Measurements from ENCODE around the gene ACTL8.

Gene ACTL8

GRCh38 chr1:17755120-17755519, at the start of gene ACTL8:
Gene ACTL8, plus strand, starts transcription at chr1:17755333. Its CDS starts 67,676 bp downstream, at chr1:17823009.
- no peak for DNase-seq (ENCODE audit: insufficient read length, low spot score)
- FAIRE-seq, result no peak

GRCh38 chr1:17706445-17706844, 48.7 kb upstream of the ACTL8 start:
- TF ChIP-seq CTCF (IDR thresholded peaks at IDR 0.05; ENCODE audit: insufficient read depth, missing control alignments), result no peak

More at GRCh38 chr1:17755120-17755519, at the start of gene ACTL8:
- TF ChIP-seq CTCF (IDR thresholded peaks at IDR 0.05; ENCODE audit: insufficient read depth, missing control alignments), result no peak

GRCh38 chr1:17709981-17710380, 45.2 kb upstream of the ACTL8 start:
- no peak for TF ChIP-seq CTCF (IDR thresholded peaks at IDR 0.05; ENCODE audit: insufficient read depth, missing control alignments)
- no peak for DNase-seq (ENCODE audit: insufficient read length, low spot score)
- no peak for FAIRE-seq

More at GRCh38 chr1:17706445-17706844, 48.7 kb upstream of the ACTL8 start:
- FAIRE-seq (no peak), DNase-seq (ENCODE audit: insufficient read length, low spot score) (no peak)

GRCh38 chr1:17710889-17711576, 44.1 kb upstream of the ACTL8 start:
- TF ChIP-seq CTCF (IDR thresholded peaks at IDR 0.05; ENCODE audit: insufficient read depth, missing control alignments), result no peak
- DNase-seq (ENCODE audit: insufficient read length, low spot score) (no peak), FAIRE-seq (no peak)

- FAIRE-seq, result no peak
- no peak for TF ChIP-seq CTCF (IDR thresholded peaks at IDR 0.05; ENCODE audit: insufficient read depth, missing control alignments)
- DNase-seq (ENCODE audit: insufficient read length, low spot score), result no peak
These were observed 43.6 kb upstream of the ACTL8 start for GRCh38 chr1:17711577-17711910.

- DNase-seq (ENCODE audit: insufficient read length, low spot score) (no peak), FAIRE-seq (no peak)
- no peak for TF ChIP-seq CTCF (IDR thresholded peaks at IDR 0.05; ENCODE audit: insufficient read depth, missing control alignments)
These were observed 43.2 kb upstream of the ACTL8 start for GRCh38 chr1:17711941-17712340.

- DNase-seq (ENCODE audit: insufficient read length, low spot score) (no peak), FAIRE-seq (no peak)
- TF ChIP-seq CTCF (IDR thresholded peaks at IDR 0.05; ENCODE audit: insufficient read depth, missing control alignments), result no peak
These were observed 41.1 kb upstream of the ACTL8 start for GRCh38 chr1:17713993-17714392.

Data from D721Med (cell line).